ENCODE results near the gene SYT13.

Gene SYT13

GRCh38 chr11:45305874-45306623 lies 19.9 kb upstream of the SYT13 start:
- FAIRE-seq, result no peak

GRCh38 chr11:45304992-45305335 lies 18.8 kb upstream of the SYT13 start:
- FAIRE-seq, result no peak

- FAIRE-seq, result no peak
These were observed 18.2 kb upstream of the SYT13 start for GRCh38 chr11:45304111-45304991.

- FAIRE-seq, result no peak
These were observed 17.2 kb upstream of the SYT13 start for GRCh38 chr11:45303316-45303715.

GRCh38 chr11:45301537-45302246 lies 15.6 kb upstream of the SYT13 start:
- no peak for FAIRE-seq

GRCh38 chr11:45300715-45301114 lies 14.6 kb upstream of the SYT13 start:
- FAIRE-seq, result no peak

GRCh38 chr11:45298718-45299117 lies 12.6 kb upstream of the SYT13 start:
- no peak for FAIRE-seq

- FAIRE-seq, result no peak
These were observed 9.9 kb upstream of the SYT13 start for GRCh38 chr11:45296075-45296474.

- FAIRE-seq, result no peak
These were observed 8.4 kb upstream of the SYT13 start for GRCh38 chr11:45294499-45294898.

- FAIRE-seq, result peak; percentile 98
These were observed 7.5 kb upstream of the SYT13 start for GRCh38 chr11:45293566-45294192.

- no peak for FAIRE-seq
These were observed 4.4 kb upstream of the SYT13 start for GRCh38 chr11:45290586-45290985.

- no peak for FAIRE-seq
These were observed 3.2 kb upstream of the SYT13 start for GRCh38 chr11:45289369-45289768.

GRCh38 chr11:45288339-45288738 lies 2.2 kb upstream of the SYT13 start:
- no peak for FAIRE-seq

GRCh38 chr11:45287316-45287903 lies 1.3 kb upstream of the SYT13 start:
- no peak for FAIRE-seq

GRCh38 chr11:45285250-45285828 lies 802 bp downstream of the SYT13 start:
- no peak for FAIRE-seq

- no peak for FAIRE-seq
These were observed 4.1 kb downstream of the SYT13 start for GRCh38 chr11:45282081-45282480.

GRCh38 chr11:45280449-45280848 lies 5.7 kb downstream of the SYT13 start:
- FAIRE-seq, result peak; percentile 71

GRCh38 chr11:45279645-45280044 lies 6.5 kb downstream of the SYT13 start:
- no peak for FAIRE-seq

- FAIRE-seq, result no peak
These were observed 7.4 kb downstream of the SYT13 start for GRCh38 chr11:45278714-45279113.

- no peak for FAIRE-seq
These were observed 10.3 kb downstream of the SYT13 start for GRCh38 chr11:45275828-45276227.

- no peak for FAIRE-seq
These were observed 11.9 kb downstream of the SYT13 start for GRCh38 chr11:45274206-45274605.

- no peak for FAIRE-seq
These were observed 12.6 kb downstream of the SYT13 start for GRCh38 chr11:45273509-45273908.
